ENCODE results near the gene SCNM1. TPM values are rescaled to one million over a fixed set of nuclear protein-coding genes. Genes with fewer than 3 reads are reported as not detected.

SCNM1 gene
- total RNA-seq, 1 donor from 2014 or later = 64.3 TPM

GRCh38 chr1:151164732-151165280, 1.1 kb upstream of the SCNM1 start:
- FAIRE-seq (no peak), DNase-seq (ENCODE audit: low read depth) (no peak)
- Mint-ChIP-seq H3K27ac (ENCODE audit: unreplicated experiment) (peak overlapping the region; percentile 94), H3K4me1 (ENCODE audit: low read depth, unreplicated experiment) (peaks cover 11% of the 10 kb centered on the region), H3K36me3 (ENCODE audit: low read depth, unreplicated experiment) (peaks cover 19% of the 10 kb centered on the region), H3K27me3 (ENCODE audit: low read depth, unreplicated experiment) (no peaks in the 10 kb centered on the region), H3K4me3 (ENCODE audit: unreplicated experiment) (peak overlapping the region; percentile 96), H3K9me3 (ENCODE audit: unreplicated experiment) (no peaks in the 10 kb centered on the region)
- Histone ChIP-seq H3K9ac (ENCODE audit: low read length) (peak overlapping the region; percentile 98), H3K27ac (ENCODE audit: low read depth, low read length) (peak overlapping the region; percentile 13), H3K79me2 (ENCODE audit: insufficient read depth, low read length) (peaks cover 41% of the 10 kb centered on the region), H2AFZ (ENCODE audit: low read depth, low read length) (peak overlapping the region; percentile 88), H3K27me3 (ENCODE audit: insufficient read depth, low read length) (no peaks in the 10 kb centered on the region), H3K36me3 (ENCODE audit: insufficient read depth, low read length) (peaks cover 6% of the 10 kb centered on the region), H3K4me3 (ENCODE audit: insufficient read depth, low read depth, low read length) (peak overlapping the region; percentile 99), H3K4me1 (ENCODE audit: insufficient read depth, low read length) (peaks cover 15% of the 10 kb centered on the region), H3K9me3 (ENCODE audit: insufficient read depth, low read depth, low read length) (no peaks in the 10 kb centered on the region), H3K4me2 (ENCODE audit: low read length) (peak overlapping the region; percentile 95), H4K20me1 (ENCODE audit: insufficient read depth, low read length) (peaks cover 5% of the 10 kb centered on the region)
- TF ChIP-seq CTCF (IDR thresholded peaks at IDR 0.05; ENCODE audit: insufficient read depth, low read depth, low read length) = no peak
- no peak for TF ChIP-seq EZH2 (IDR thresholded peaks at IDR 0.05; ENCODE audit: insufficient read depth, low read length)

- Histone ChIP-seq H2AFZ (ENCODE audit: low read depth, low read length) (peak overlapping the region; percentile 88), H3K36me3 (ENCODE audit: insufficient read depth, low read length) (peaks cover 6% of the 10 kb centered on the region), H3K4me1 (ENCODE audit: insufficient read depth, low read length) (peaks cover 15% of the 10 kb centered on the region), H3K4me2 (ENCODE audit: low read length) (peak overlapping the region; percentile 95), H3K79me2 (ENCODE audit: insufficient read depth, low read length) (peaks cover 41% of the 10 kb centered on the region), H3K27ac (ENCODE audit: low read depth, low read length) (peak overlapping the region; percentile 91), H3K27me3 (ENCODE audit: insufficient read depth, low read length) (no peaks in the 10 kb centered on the region), H3K9me3 (ENCODE audit: insufficient read depth, low read depth, low read length) (no peaks in the 10 kb centered on the region), H4K20me1 (ENCODE audit: insufficient read depth, low read length) (peaks cover 6% of the 10 kb centered on the region), H3K9ac (ENCODE audit: low read length) (peak overlapping the region; percentile 98), H3K4me3 (ENCODE audit: insufficient read depth, low read depth, low read length) (peak overlapping the region; percentile 99)
- H3K9me3 Mint-ChIP-seq (ENCODE audit: unreplicated experiment) = no peaks in the 10 kb centered on the region
- peaks cover 11% of the 10 kb centered on the region for H3K4me1 Mint-ChIP-seq (ENCODE audit: low read depth, unreplicated experiment)
- peak; percentile 46 for DNase-seq (ENCODE audit: low read depth)
- H3K27ac Mint-ChIP-seq (ENCODE audit: unreplicated experiment) = peak overlapping the region; percentile 94
- peaks cover 19% of the 10 kb centered on the region for H3K36me3 Mint-ChIP-seq (ENCODE audit: low read depth, unreplicated experiment)
- TF ChIP-seq CTCF (IDR thresholded peaks at IDR 0.05; ENCODE audit: insufficient read depth, low read depth, low read length) (no peak), EZH2 (IDR thresholded peaks at IDR 0.05; ENCODE audit: insufficient read depth, low read length) (no peak)
- no peaks in the 10 kb centered on the region for H3K27me3 Mint-ChIP-seq (ENCODE audit: low read depth, unreplicated experiment)
- FAIRE-seq = no peak
- H3K4me3 Mint-ChIP-seq (ENCODE audit: unreplicated experiment) = peak overlapping the region; percentile 96
These were observed 635 bp upstream of the SCNM1 start for GRCh38 chr1:151165281-151165737.

GRCh38 chr1:151166505-151166956, 587 bp downstream of the SCNM1 start:
- H3K4me3 ChIP-seq (ENCODE audit: insufficient read depth, low read depth, low read length) = peak overlapping the region; percentile 99
- H2AFZ ChIP-seq (ENCODE audit: low read depth, low read length) = peak overlapping the region; percentile 74
- H3K4me1 ChIP-seq (ENCODE audit: insufficient read depth, low read length) = peaks cover 15% of the 10 kb centered on the region
- H3K9ac ChIP-seq (ENCODE audit: low read length) = peak overlapping the region; percentile 98
- TF ChIP-seq EZH2 (IDR thresholded peaks at IDR 0.05; ENCODE audit: insufficient read depth, low read length) = no peak
- no peak for TF ChIP-seq CTCF (IDR thresholded peaks at IDR 0.05; ENCODE audit: insufficient read depth, low read depth, low read length)
- peak overlapping the region; percentile 95 for H3K4me2 ChIP-seq (ENCODE audit: low read length)
- H3K9me3 ChIP-seq (ENCODE audit: insufficient read depth, low read depth, low read length) = no peaks in the 10 kb centered on the region
- peak overlapping the region; percentile 96 for H3K4me3 Mint-ChIP-seq (ENCODE audit: unreplicated experiment)
- DNase-seq (ENCODE audit: low read depth) = peak; percentile 77
- FAIRE-seq = no peak
- peak overlapping the region; percentile 94 for H3K27ac Mint-ChIP-seq (ENCODE audit: unreplicated experiment)
- H3K36me3 ChIP-seq (ENCODE audit: insufficient read depth, low read length) = peaks cover 3% of the 10 kb centered on the region
- no peaks in the 10 kb centered on the region for H3K9me3 Mint-ChIP-seq (ENCODE audit: unreplicated experiment)
- H3K27me3 Mint-ChIP-seq (ENCODE audit: low read depth, unreplicated experiment) = no peaks in the 10 kb centered on the region
- peaks cover 6% of the 10 kb centered on the region for H4K20me1 ChIP-seq (ENCODE audit: insufficient read depth, low read length)
- H3K79me2 ChIP-seq (ENCODE audit: insufficient read depth, low read length) = peaks cover 41% of the 10 kb centered on the region
- peak overlapping the region; percentile 91 for H3K27ac ChIP-seq (ENCODE audit: low read depth, low read length)
- H3K27me3 ChIP-seq (ENCODE audit: insufficient read depth, low read length) = no peaks in the 10 kb centered on the region
- peaks cover 22% of the 10 kb centered on the region for H3K36me3 Mint-ChIP-seq (ENCODE audit: low read depth, unreplicated experiment)
- H3K4me1 Mint-ChIP-seq (ENCODE audit: low read depth, unreplicated experiment) = peaks cover 11% of the 10 kb centered on the region
